CD14-positive monocyte (primary cell): ENCODE measurements around the gene PLA2G4B. TPM values are rescaled to one million over a fixed set of nuclear protein-coding genes. Genes with fewer than 3 reads are reported as not detected.

ENCODE experiments used
- DNase-seq, 3 donors: peaks; one replicate each; pipeline ENCODE4 v3.0.0-alpha.2; 2011 to 2022
- H2AFZ ChIP-seq: 2 replicates; pipeline ENCODE4 v1.6.0; 2012; ENCODE audit warnings: mild to moderate bottlenecking, low read depth, low read length, inconsistent platforms; ENCODE audit not compliant: insufficient read depth, poor library complexity, severe bottlenecking
- H3K27ac ChIP-seq, 2 donors: 1 replicate in 1 of 2; 2 replicates in 1 of 2; pipeline ENCODE4 v1.5.1; 2012 to 2013; ENCODE audit warnings: low read length in 2 of 2, control low read depth in 1 of 2, inconsistent platforms in 1 of 2, low read depth in 1 of 2, mild to moderate bottlenecking in 1 of 2
- H3K27me3 ChIP-seq, 2 donors: one replicate each; pipeline versions ENCODE4 v1.6.0 to v1.6.1; 2011 to 2013; ENCODE audit warnings: low read length in 2 of 2; ENCODE audit not compliant: control insufficient read depth in 2 of 2, insufficient read depth in 2 of 2
- H3K36me3 ChIP-seq, 2 donors: replicated peaks in 1 of 2; 1 replicate in 1 of 2; 2 replicates in 1 of 2; pipeline versions ENCODE4 v1.5.1 to v1.6.1; 2012 to 2013; ENCODE audit warnings: low read length in 2 of 2, control low read depth in 1 of 2, inconsistent platforms in 1 of 2, mild to moderate bottlenecking in 1 of 2; ENCODE audit not compliant: insufficient read depth in 2 of 2, control insufficient read depth in 1 of 2
- H3K4me1 ChIP-seq, 2 donors: 1 replicate in 1 of 2; 2 replicates in 1 of 2; pipeline versions ENCODE4 v1.5.1 to v1.6.1; 2012 to 2013; ENCODE audit warnings: low read length in 2 of 2, control low read depth in 1 of 2, inconsistent platforms in 1 of 2, mild to moderate bottlenecking in 1 of 2, moderate library complexity in 1 of 2; ENCODE audit not compliant: insufficient read depth in 2 of 2, control insufficient read depth in 1 of 2
- H3K4me2 ChIP-seq: replicated peaks from 2 replicates; pipeline ENCODE3; 2012; ENCODE audit warnings: low read length, moderate library complexity, mild to moderate bottlenecking; ENCODE audit not compliant: poor library complexity, severe bottlenecking; ENCODE audit errors: extremely low read depth
- H3K4me3 ChIP-seq, 3 experiments: fragments of 200-600 bp in 1 of 3; sonication (generic) in 1 of 3; replicated peaks in 1 of 3; 1 replicate in 2 of 3; 2 replicates in 1 of 3; pipeline ENCODE4 v1.5.1; 2011 to 2013; ENCODE audit warnings: low read length in 3 of 3, mild to moderate bottlenecking in 3 of 3, control low read depth in 2 of 3, low read depth in 2 of 3, inconsistent platforms in 1 of 3, moderate library complexity in 1 of 3
- H3K79me2 ChIP-seq: 2 replicates; pipeline ENCODE4 v1.6.0; 2012; ENCODE audit warnings: mild to moderate bottlenecking, control low read depth, inconsistent platforms, low read length, moderate library complexity; ENCODE audit not compliant: insufficient read depth
- H3K9ac ChIP-seq: 2 replicates; pipeline ENCODE4 v1.6.0; 2017; ENCODE audit warnings: low read length, mild to moderate bottlenecking; ENCODE audit not compliant: insufficient read depth, poor library complexity, severe bottlenecking
- H3K9me3 ChIP-seq, 2 donors: replicated peaks in 1 of 2; 1 replicate in 1 of 2; 2 replicates in 1 of 2; pipeline versions ENCODE4 v1.5.1 to v1.6.1; 2012 to 2013; ENCODE audit warnings: low read length in 2 of 2, control low read depth in 1 of 2; ENCODE audit not compliant: control insufficient read depth in 1 of 2, insufficient read depth in 1 of 2
- H4K20me1 ChIP-seq: 2 replicates; pipeline ENCODE4 v1.6.0; 2012; ENCODE audit warnings: mild to moderate bottlenecking, low read length, control low read depth, moderate library complexity; ENCODE audit not compliant: insufficient read depth
- H3K27ac Mint-ChIP-seq, 7 donors: one replicate each; pipeline ENCODE4 v1.8.0; 2020; ENCODE audit warnings: mild to moderate bottlenecking in 7 of 7, mixed read lengths in 7 of 7, moderate library complexity in 6 of 7, inconsistent platforms in 2 of 7
- H3K27me3 Mint-ChIP-seq, 3 donors: one replicate each; pipeline ENCODE4 v1.8.0; 2021 to 2022; ENCODE audit warnings: low read depth in 3 of 3, mild to moderate bottlenecking in 3 of 3, mixed read lengths in 3 of 3, moderate library complexity in 3 of 3, inconsistent platforms in 1 of 3
- H3K36me3 Mint-ChIP-seq, 2 donors: one replicate each; pipeline ENCODE4 v1.8.0; 2020; ENCODE audit warnings: mixed read lengths in 2 of 2, inconsistent platforms in 1 of 2, mild to moderate bottlenecking in 1 of 2
- H3K4me1 Mint-ChIP-seq: one replicate; pipeline ENCODE4 v1.8.0; 2020; ENCODE audit warnings: mild to moderate bottlenecking, mixed read lengths
- H3K4me3 Mint-ChIP-seq, 2 donors: one replicate each; pipeline ENCODE4 v1.8.0; 2020; ENCODE audit warnings: mild to moderate bottlenecking in 2 of 2, mixed read lengths in 2 of 2, moderate library complexity in 1 of 2
- H3K9me3 Mint-ChIP-seq, 7 donors: one replicate each; pipeline ENCODE4 v1.8.0; 2020 to 2022; ENCODE audit warnings: mixed read lengths in 7 of 7, mild to moderate bottlenecking in 6 of 7, moderate library complexity in 6 of 7, inconsistent platforms in 2 of 7
- CTCF ChIP-seq: fragments of 200-600 bp; IDR thresholded peaks from one replicate; pipeline ENCODE4 v1.8.0; 2022; ENCODE audit warnings: antibody characterized with exemption, mild to moderate bottlenecking
- WGBS: methylation state at CpG from one replicate; pipeline ENCODE4 v1.1.5; 2013; ENCODE audit warnings: missing lambda C conversion rate; ENCODE audit not compliant: insufficient coverage; 5-methylcytosine and 5-hydroxymethylcytosine counted together
- intact Hi-C, 2 donors: fragments of 100-400 bp; cut with micrococcal nuclease; formaldehyde crosslinking; loops; one replicate each; pipeline versions ENCODE4 v1.15.0 to v1.15.1; 2023
- polyA plus RNA-seq, 3 donors: library from polyadenylated mRNA; depleted of rRNA in 1 of 3; unstranded in 2 of 3; stranded (reverse) in 1 of 3; fragments of 300-500 nt in 2 of 3; fragments of >200 nt in 1 of 3; fragmentation: Illumina TruSeq in 2 of 3; gene quantifications; 1 replicate in 2 of 3; 2 replicates in 1 of 3; pipeline ENCODE4 v1.2.3, GENCODE V29; 2012 to 2021

The PLA2G4B gene
- polyA plus RNA-seq, 3 donors, result 0.31 to 32.1 (median 1.6) TPM

- Mint-ChIP-seq H3K27ac (peak overlapping the region in 1 of 7 donors; percentile 32), H3K27me3 (peaks cover 0 to 2% (median 0%) of the 10 kb centered on the region in 3 donors)
Observed at GRCh38 chr15:41804361-41804760, 34.3 kb upstream of the PLA2G4B start.

GRCh38 chr15:41804916-41805666 is 33.6 kb upstream of the PLA2G4B start:
- intact Hi-C loops, result no loop called here
- Histone ChIP-seq H3K4me1 (peaks cover 0 to 3% of the 10 kb centered on the region in 2 donors), H3K9ac (no peak overlapping the region), H3K36me3 (peaks cover 5 to 25% of the 10 kb centered on the region in 2 donors), H3K79me2 (no peaks in the 10 kb centered on the region), H2AFZ (no peak overlapping the region), H4K20me1 (no peaks in the 10 kb centered on the region), H3K4me3 (no peak overlapping the region), H3K27me3 (no peaks in the 10 kb centered on the region), H3K27ac (no peak overlapping the region), H3K4me2 (no peak overlapping the region), H3K9me3 (no peaks in the 10 kb centered on the region)
- Mint-ChIP-seq H3K27me3 (peaks cover 0 to 2% (median 0%) of the 10 kb centered on the region in 3 donors), H3K36me3 (peaks cover 20 to 25% of the 10 kb centered on the region in 2 donors), H3K4me1 (peaks cover 4% of the 10 kb centered on the region), H3K4me3 (no peak overlapping the region), H3K9me3 (peaks cover 0 to 1% (median 0%) of the 10 kb centered on the region in 7 donors), H3K27ac (peak overlapping the region in 3 of 7 donors; percentile 3 to 35 (median 11))
- no peak for TF ChIP-seq CTCF
- WGBS, result 47% methylated on average over 3 of the region's 8 CpGs
- DNase-seq, result no peak

More at GRCh38 chr15:41804361-41804760, 34.3 kb upstream of the PLA2G4B start:
- no peak overlapping the region for H3K9ac ChIP-seq
- no peak overlapping the region for H2AFZ ChIP-seq
- no peak for DNase-seq
- H3K9me3 ChIP-seq, result no peaks in the 10 kb centered on the region
- no peak overlapping the region for H3K4me3 ChIP-seq
- no peaks in the 10 kb centered on the region for H3K79me2 ChIP-seq
- no peaks in the 10 kb centered on the region for H3K27me3 ChIP-seq
- peaks cover 4% of the 10 kb centered on the region for H3K4me1 Mint-ChIP-seq
- peaks cover 0 to 1% (median 0%) of the 10 kb centered on the region in 7 donors for H3K9me3 Mint-ChIP-seq
- TF ChIP-seq CTCF, result no peak
- H3K4me1 ChIP-seq, result peaks cover 0 to 3% of the 10 kb centered on the region in 2 donors
- H3K4me3 Mint-ChIP-seq, result no peak overlapping the region
- intact Hi-C loops, result no loop called here
- H3K4me2 ChIP-seq, result no peak overlapping the region
- no peak overlapping the region for H3K27ac ChIP-seq
- 100% methylated on average over 1 of the region's 2 CpGs for WGBS
- no peaks in the 10 kb centered on the region for H4K20me1 ChIP-seq
- peaks cover 5 to 33% of the 10 kb centered on the region in 2 donors for H3K36me3 ChIP-seq
- peaks cover 28 to 30% of the 10 kb centered on the region in 2 donors for H3K36me3 Mint-ChIP-seq
